GM19239 (cell line): ENCODE results near the gene RAB3GAP2.
"Not testable (repeated sequence)": the region's sequence is repeated elsewhere in the genome, so short reads cannot be mapped to it uniquely, and the experiment has no call there.

ENCODE experiments used
- DNase-seq: peaks from one replicate; pipeline ENCODE4 v3.0.0; 2011; ENCODE audit warnings: low spot score; ENCODE audit not compliant: insufficient read length
- FAIRE-seq: peaks from 2 replicates; lab custom pipeline; 2011; peaks lifted over from hg19 to GRCh38; lab: Jason Lieb, UNC

RAB3GAP2 gene, protein sequence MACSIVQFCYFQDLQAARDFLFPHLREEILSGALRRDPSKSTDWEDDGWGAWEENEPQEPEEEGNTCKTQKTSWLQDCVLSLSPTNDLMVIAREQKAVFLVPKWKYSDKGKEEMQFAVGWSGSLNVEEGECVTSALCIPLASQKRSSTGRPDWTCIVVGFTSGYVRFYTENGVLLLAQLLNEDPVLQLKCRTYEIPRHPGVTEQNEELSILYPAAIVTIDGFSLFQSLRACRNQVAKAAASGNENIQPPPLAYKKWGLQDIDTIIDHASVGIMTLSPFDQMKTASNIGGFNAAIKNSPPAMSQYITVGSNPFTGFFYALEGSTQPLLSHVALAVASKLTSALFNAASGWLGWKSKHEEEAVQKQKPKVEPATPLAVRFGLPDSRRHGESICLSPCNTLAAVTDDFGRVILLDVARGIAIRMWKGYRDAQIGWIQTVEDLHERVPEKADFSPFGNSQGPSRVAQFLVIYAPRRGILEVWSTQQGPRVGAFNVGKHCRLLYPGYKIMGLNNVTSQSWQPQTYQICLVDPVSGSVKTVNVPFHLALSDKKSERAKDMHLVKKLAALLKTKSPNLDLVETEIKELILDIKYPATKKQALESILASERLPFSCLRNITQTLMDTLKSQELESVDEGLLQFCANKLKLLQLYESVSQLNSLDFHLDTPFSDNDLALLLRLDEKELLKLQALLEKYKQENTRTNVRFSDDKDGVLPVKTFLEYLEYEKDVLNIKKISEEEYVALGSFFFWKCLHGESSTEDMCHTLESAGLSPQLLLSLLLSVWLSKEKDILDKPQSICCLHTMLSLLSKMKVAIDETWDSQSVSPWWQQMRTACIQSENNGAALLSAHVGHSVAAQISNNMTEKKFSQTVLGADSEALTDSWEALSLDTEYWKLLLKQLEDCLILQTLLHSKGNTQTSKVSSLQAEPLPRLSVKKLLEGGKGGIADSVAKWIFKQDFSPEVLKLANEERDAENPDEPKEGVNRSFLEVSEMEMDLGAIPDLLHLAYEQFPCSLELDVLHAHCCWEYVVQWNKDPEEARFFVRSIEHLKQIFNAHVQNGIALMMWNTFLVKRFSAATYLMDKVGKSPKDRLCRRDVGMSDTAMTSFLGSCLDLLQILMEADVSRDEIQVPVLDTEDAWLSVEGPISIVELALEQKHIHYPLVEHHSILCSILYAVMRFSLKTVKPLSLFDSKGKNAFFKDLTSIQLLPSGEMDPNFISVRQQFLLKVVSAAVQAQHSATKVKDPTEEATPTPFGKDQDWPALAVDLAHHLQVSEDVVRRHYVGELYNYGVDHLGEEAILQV (N-terminal part only)

DNA sequence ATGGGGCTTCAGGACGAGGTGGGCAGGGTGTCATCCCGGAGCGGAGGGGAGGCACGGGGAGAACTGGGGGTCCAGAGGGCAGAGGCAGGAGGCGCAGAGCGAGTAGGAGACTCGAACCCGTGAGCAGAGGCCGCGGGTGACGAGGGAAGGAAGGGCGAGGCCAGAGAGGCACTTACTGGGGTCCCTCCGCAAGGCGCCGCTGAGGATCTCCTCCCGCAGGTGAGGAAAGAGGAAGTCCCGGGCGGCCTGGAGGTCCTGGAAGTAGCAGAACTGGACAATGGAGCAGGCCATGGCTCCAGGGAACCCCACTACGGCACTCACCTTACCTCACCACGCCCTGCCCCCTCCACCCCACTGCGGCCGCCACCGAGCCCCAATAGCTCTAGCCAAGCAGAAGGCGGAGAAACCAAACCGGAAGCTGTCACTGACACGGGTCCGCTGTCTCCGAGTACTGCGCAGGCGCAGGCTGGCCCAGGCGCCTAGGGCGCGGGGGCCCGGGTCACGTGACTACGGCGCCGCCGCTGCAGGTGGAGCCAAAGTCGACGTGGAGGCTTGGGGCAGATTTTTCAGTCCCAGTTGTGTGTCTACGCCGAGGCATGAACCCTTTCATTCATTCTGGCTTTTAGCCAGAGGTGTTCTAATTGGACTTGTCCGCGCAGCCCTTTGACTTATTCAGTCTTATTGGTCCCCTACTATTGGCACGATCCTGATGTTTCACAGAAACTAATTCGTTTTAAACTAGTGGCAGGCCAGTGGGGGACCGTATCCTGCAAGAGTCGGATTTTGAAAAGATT is at the start of gene RAB3GAP2:
Gene RAB3GAP2 (minus strand): TSS at position 407 of the 794 bp plus-strand sequence. CDS start 116 bp downstream, at position 291.
- FAIRE-seq, result peak; percentile 94
- DNase-seq, result peak; percentile 87

DNA sequence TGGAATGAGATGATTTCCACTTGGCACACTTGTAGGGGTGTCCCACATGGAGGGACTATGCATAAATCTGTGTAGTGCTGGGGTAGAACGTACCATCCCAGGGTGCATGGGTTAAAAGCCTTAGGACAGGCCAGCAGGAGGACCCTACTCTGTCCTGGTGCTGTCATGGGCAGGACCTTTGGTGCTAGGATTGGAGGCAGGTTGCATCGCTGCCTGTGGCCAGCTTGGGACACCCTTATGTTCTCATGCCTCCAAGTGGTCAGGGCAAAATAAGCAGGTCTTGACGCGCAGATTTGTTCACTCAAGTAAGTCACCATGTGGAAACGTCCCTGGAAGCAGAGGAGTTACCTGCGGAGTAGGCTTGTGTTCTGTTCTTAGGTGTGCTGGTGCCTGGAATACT is 49.5 kb upstream of the RAB3GAP2 start:
- DNase-seq (no peak), FAIRE-seq (no peak)

DNA sequence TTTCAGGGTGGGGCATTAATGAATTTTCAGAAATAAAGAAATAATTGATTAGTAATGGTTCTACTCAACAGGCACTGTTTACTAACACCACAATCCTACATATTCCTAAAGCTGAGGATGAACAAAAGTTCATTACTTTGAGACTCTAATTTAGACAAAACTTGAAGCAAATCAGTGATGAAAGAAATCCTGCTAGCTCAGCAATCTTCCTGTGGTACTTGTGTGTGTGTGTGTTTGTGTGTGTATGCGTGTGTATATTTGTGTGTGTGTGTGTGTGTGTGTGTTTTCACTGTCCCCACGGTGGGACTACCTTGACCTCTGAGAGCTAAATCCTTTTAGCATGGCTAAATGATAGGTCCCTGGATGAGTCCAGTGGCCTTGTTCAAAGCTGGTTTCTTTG is 48.5 kb upstream of the RAB3GAP2 start:
- FAIRE-seq, result no peak

DNA sequence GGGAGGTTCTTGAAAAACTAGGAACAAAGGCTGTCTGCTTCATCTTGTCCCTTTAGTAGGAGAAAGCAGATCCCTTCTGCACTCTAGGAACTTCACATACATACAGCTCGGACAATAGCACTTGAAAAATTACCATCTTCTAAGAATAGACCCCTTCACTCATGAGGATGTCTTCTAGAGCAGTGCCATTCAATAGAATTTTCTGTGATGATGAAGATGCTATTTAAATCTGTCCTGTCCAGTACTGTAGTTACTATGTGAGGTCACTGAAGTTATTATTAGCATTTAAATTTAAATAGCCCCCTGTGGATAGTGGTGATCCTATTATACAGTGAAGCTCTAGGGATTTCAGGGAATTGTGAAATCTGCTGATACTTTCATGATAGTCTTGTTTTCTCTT is 46.4 kb upstream of the RAB3GAP2 start:
- no peak for FAIRE-seq

More for the DNA sequence above, 48.5 kb upstream of the RAB3GAP2 start:
- no peak for DNase-seq

DNA sequence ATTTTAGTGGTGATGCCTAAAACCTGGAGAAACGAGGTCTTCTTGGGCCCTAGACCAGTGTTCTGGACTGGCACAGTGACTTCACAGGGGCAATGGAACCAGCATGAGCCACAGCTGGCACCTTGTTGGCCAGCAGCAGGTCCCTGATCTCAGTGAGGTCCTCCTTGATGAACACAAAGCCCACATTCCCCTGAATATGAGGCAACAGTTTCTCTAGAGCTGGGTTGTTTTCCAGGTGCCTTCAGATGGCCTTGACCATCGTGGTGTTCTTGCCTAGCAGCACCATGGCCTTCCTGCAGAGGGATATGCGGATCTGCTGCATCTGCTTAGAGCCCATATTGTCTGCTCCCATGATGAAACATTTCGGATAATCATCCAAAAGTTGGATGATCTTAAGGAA is 44.9 kb upstream of the RAB3GAP2 start:
- FAIRE-seq, result no peak

More for the DNA sequence above, 46.4 kb upstream of the RAB3GAP2 start:
- no peak for DNase-seq

DNA sequence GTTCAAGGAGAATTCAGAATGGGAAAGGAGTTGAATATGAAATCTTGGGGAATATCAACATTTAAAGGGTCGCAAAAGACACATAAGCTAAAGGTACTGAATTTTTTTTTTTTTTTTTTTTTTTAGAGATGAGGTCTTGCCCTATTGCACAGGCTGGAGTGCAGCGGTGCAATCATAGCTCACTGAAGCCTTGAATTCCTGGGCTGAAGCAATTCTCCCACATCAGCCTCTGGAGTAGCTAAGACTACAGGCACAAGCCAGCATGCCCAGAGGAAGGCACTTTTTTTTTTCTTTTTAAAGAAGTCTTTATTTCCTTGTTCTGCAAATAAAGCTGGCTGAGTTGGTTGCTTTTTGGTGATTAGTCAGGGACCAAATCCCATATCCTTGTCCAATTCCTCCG is 44.1 kb upstream of the RAB3GAP2 start:
- DNase-seq (no peak), FAIRE-seq (no peak)

More for the DNA sequence above, 44.9 kb upstream of the RAB3GAP2 start:
- no peak for DNase-seq

DNA sequence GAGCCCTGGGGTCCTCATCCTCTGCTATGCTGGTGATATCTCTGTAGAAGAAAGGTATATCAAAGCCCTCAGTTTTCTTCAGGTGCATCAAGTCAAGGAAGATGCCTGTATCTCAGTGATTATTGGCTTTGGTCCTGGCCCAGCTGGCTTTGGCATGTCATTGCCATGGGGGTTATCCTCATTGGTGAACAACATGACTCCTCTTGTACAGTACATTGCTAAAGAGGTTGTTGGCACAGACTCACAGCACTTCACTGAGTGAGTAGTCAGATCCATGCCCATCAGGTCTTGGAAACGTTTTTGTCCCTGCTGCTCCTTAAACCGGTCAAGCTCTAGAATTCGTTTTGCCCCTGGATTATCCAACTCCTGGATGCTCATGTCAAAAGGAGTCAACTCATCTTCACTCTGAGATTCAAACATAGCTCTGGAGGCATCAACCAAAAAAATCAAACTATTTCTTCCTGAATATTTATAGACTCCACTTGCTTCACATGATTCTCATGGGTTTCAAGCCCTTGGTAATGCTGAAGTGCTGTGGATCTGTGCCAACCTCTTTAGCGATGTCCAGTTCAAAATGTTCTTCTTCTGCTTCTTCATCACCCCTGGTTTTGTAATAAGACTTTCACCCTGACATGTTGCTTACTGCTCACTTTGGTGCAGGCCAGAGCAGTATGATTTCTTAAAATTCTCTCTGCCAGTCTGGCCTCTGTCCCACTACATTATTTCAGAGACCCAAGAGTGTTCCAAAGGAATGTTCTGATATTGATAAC is 43.0 kb upstream of the RAB3GAP2 start:
- FAIRE-seq (no peak), DNase-seq (no peak)

DNA sequence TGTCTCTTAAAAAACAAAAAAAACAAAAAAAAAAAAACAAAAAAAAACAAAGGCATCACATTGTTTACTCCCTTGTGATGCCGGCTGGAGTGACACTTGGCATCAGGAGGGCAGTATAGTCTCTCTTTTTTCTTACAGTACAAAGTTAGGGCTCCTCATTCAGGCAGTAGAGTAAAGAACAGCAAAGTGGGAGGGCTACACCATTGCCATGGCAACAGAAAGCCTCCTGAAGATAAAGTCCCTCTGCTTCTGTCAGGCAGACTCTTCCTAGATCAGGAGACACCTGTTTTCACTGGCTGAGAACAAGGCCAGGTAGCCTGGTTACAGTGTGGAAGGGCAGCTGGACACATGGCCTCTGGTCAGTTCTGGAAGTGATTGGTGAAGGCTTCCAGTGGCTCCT is 41.3 kb upstream of the RAB3GAP2 start:
- FAIRE-seq (no peak), DNase-seq (no peak)

DNA sequence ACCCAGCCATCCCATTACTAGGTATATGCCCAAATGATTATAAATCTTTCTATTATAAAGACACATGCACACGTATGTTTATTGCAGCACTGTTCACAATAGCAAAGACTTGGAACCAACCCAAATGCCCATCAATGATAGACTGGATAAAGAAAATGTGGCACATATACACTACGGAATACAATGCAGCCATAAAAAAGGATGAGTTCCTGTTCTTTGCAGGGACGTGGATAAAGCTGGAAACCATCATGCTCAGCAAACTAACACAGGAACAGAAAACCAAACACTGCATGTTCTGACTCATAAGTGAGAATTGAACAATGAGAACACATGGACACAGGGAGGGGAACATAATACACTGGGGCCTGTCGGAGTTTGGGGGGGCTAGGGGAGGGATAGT is 37.9 kb upstream of the RAB3GAP2 start:
- FAIRE-seq, DNase-seq: not testable (repeated sequence)

DNA sequence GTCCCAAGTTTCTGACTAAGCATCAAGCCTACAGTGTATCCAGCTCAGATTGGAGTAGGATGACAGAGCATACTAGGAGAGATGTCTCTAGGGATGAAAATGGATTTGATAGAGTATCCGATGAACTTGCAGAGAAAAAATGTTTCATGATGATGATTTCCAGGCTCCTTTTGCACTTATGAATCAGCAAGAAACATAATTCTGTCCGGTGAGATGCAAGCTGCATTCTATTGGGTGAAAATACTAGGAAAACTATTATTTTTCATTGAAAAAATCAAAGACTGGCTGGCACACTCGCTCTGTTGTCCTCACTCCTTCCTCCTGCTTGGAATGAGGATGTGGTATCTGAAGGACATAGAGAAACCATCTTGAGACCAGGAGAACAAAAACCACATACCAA is 35.4 kb upstream of the RAB3GAP2 start:
- DNase-seq (no peak), FAIRE-seq (no peak)

DNA sequence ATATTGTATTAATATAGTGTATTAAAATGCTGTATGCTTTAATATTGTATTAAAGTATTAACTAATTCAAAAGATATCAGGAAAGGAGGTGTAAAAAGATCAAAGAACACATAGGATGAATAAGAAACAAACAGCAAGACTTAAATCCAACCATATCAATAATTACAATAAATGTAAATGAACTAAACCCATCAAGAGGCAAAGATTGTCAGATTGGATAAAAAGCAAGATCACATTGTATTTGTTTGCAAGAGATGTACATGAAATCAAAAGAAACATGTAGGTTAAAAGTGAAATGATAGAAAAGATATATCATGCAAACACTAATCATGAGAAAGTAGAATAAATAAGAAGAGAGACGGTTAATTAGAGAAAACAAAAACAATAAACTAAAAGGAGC is 34.1 kb upstream of the RAB3GAP2 start:
- DNase-seq, result no peak
- FAIRE-seq, result no peak

DNA sequence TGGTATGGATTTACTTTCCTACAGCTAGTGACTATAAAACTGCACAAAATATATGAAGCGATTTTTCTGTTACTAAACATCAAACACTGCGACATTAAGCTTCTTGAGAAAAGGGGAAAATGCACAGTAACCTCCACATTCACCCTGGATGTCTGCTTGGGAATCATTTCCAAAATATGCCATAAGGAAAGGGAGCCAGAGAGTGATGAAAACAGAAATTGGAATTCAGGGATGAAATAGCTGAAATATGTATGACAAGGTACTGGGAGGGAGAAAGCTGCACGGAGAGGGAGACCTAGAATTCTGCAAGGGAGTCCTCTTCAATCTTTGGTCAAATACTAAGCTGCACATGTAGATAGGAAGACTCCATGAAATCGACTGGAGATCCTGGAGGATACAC is 31.6 kb upstream of the RAB3GAP2 start:
- DNase-seq (no peak), FAIRE-seq (no peak)

DNA sequence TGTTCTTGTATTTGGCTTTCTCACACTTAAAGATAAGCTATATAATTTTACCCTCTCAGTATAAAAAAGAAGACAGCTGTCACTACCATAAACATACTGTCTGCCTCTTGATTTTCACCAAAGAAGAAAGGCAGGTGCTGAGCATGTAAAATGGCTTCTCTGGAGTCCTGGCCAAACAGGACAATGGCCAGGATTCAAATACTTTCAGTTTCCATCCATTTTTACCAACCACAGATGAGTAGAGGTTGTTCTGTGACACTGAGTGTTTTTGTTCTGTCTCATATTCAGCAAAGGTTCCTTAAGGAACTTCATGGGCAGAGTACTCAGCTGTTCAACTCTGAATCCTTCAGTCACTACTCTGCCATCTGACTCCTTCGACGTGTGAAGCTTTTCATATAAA is 29.4 kb upstream of the RAB3GAP2 start:
- FAIRE-seq (no peak), DNase-seq (no peak)

DNA sequence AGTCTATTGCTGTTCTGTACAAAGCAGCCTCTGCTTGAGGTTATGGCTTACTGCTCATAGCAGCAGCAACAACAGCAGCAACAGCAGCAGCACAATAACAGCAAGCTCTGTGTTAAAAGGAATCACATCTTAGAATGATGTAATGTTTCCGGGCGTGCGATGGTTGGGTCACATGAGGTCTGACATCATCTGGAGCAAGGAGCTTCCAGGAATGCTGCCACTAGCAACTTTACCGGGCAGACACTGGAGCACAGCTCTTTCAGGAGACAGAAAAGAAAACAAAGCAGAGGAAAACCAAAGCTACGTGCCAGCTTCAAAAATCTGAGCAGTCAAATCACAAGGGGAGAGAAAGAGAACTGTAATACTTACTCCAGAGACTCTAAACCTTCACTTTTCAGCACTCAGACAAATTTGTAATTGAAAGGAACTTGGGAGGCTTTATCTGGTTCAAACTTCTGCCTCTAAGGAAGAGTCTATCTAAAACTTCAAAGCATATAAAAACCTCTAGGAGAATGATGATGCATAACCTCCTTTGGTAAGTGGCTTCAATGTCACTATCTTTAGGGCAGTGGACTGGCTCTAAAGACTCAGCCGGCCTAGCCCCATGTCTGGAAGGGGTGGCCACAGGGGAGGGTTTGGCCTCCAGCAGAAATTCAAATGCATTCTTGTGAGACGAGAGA is 28.3 kb upstream of the RAB3GAP2 start:
- DNase-seq (no peak), FAIRE-seq (no peak)

DNA sequence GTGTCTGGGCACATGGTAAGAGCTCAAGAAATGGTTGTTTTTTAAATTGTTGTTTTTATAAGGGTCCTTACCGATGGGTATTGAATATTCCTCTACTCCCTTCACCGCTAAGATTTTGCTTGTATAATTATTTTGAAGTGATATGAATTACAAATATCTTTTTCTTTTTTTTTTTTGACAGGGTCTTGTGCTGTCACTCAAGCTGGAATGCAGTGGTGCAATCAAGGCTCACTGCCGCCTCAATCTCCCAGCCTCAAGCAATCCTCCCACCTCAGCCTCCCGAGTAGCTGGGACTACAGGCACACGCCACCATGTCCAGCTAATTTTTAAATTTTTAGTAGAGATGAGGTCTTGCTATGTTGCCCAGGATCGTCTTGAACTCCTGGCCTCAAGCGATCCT is 27.1 kb upstream of the RAB3GAP2 start:
- DNase-seq, result no peak
- no peak for FAIRE-seq

DNA sequence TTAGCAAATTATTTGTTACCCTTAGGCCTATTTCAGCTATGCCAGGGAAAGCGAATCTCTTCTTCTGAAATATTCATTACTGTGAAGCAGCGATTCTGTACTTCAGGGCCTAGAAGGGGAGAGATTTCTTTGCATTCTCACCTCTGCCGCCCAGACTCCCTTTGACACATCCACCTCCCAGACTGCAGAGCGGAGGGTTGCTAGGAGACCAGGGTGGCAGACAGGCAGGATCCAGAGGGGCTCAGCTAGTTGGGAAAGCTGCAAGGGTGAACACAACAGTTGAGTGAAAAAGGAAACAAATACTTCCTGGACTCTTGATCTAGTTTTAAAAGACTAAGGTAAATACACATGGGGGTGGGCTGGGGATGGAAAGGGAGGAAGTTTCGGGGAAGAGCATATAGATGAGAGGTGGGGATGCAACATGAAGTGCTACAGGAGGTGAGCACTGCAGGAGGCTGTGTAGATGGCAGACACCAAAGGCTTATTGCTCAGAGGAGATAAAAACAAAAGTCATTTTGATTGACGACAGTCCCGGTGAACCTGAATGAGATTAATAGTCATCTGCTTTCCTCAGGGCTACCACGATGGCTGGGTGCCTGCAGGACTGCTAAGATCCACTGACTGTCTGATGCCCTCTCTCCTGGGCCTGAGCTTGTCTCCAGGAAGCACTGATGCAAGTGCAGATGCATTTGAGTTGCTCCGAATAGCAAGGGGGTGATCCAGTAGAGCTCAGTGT is 26.4 kb upstream of the RAB3GAP2 start:
- FAIRE-seq (no peak), DNase-seq (no peak)

DNA sequence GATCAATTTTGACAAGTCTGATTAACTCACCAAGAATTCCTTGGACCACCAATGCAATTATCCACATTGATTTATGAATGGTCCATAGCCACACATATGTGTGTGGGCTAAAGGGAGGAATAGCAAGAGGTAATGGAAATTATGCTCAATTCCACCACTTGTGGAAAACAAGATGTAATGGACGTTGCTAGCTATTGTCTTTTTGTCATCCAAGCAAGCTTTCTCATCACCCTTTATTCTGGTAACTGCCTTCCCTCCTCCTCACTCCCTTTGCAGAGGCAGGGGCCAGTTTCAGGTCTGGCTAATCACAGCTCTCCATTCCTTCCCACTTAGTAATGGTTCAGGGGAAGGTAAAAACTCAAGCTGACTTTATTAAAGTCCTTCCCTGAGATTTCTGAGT is 24.7 kb upstream of the RAB3GAP2 start:
- DNase-seq (no peak), FAIRE-seq (no peak)

DNA sequence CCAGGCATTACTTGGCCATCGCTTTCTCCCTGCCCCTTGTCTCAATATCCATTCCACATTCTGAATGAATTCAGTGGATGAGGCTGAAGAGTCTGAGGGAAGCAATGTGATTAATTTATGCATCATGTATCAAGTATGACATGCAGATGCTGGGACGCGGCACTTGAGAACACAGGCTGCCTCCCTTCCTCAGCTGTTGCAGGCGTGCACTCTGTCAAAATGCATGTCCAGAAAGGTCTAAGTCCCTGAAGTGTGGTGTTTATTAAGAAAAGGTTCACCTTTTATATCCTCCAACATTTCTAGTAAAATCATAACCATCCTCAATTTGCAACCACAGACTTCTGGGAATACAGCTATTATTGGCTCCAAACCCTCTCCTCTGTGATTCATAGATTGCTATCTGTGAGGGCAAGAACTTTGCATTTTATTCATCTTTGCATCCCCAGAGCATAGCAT is 22.6 kb upstream of the RAB3GAP2 start:
- DNase-seq (no peak), FAIRE-seq (no peak)
